GM19438 (cell line): ENCODE results near the gene RBM47.
"Not testable (repeated sequence)": the region's sequence is repeated elsewhere in the genome, so short reads cannot be mapped to it uniquely, and the experiment has no call there.

Source experiments
- ATAC-seq: cut with Tn5 transposase; IDR thresholded peaks from one replicate; pipeline ENCODE4 v1.9.1; 2021; ENCODE audit warnings: low read depth; ENCODE audit not compliant: unreplicated experiment

The RBM47 gene

GRCh38 chr4:40461062-40461461 is 168.6 kb downstream of the RBM47 start:
- no peak for ATAC-seq

GRCh38 chr4:40458683-40459082 is 171.0 kb downstream of the RBM47 start:
- no peak for ATAC-seq

- ATAC-seq, result no peak
Measured at GRCh38 chr4:40458109-40458508, 171.6 kb downstream of the RBM47 start.

GRCh38 chr4:40455340-40455902 is 174.2 kb downstream of the RBM47 start:
- no peak for ATAC-seq

- ATAC-seq, result no peak
Measured at GRCh38 chr4:40454816-40455215, 174.8 kb downstream of the RBM47 start.

GRCh38 chr4:40453912-40454311 is 175.8 kb downstream of the RBM47 start:
- no peak for ATAC-seq

GRCh38 chr4:40448875-40449274 is 180.8 kb downstream of the RBM47 start:
- ATAC-seq, result no peak

GRCh38 chr4:40446839-40447238 is 182.8 kb downstream of the RBM47 start:
- ATAC-seq, result no peak

GRCh38 chr4:40446261-40446750 is 183.4 kb downstream of the RBM47 start:
- ATAC-seq, result not testable (repeated sequence)

- no peak for ATAC-seq
Measured at GRCh38 chr4:40445671-40446070, 184.0 kb downstream of the RBM47 start.

GRCh38 chr4:40441430-40441829 is 188.2 kb downstream of the RBM47 start:
- ATAC-seq, result no peak

- ATAC-seq, result no peak
Measured at GRCh38 chr4:40439519-40439918, 190.1 kb downstream of the RBM47 start.

- ATAC-seq, result no peak
Measured at GRCh38 chr4:40438384-40439026, 191.2 kb downstream of the RBM47 start.

- no peak for ATAC-seq
Measured at GRCh38 chr4:40437741-40438383, 191.8 kb downstream of the RBM47 start.

GRCh38 chr4:40435306-40435705 is 194.4 kb downstream of the RBM47 start:
- not testable (repeated sequence) for ATAC-seq

- ATAC-seq, result no peak
Measured at GRCh38 chr4:40434126-40434687, 195.5 kb downstream of the RBM47 start.

- no peak for ATAC-seq
Measured at GRCh38 chr4:40432504-40432903, 197.2 kb downstream of the RBM47 start.

GRCh38 chr4:40427871-40428270 is 201.8 kb downstream of the RBM47 start:
- ATAC-seq, result not testable (repeated sequence)

GRCh38 chr4:40427128-40427527 is 202.5 kb downstream of the RBM47 start:
- no peak for ATAC-seq

- ATAC-seq, result no peak
Measured at GRCh38 chr4:40425799-40426574, 203.7 kb downstream of the RBM47 start.

GRCh38 chr4:40423735-40424134 is 205.9 kb downstream of the RBM47 start:
- ATAC-seq, result no peak
